ENCODE results near the gene PABPN1. TPM values are rescaled to one million over a fixed set of nuclear protein-coding genes. Genes with fewer than 3 reads are reported as not detected.
A peak's percentile ranks its signal among the peaks of the same experiment; 100 is the strongest.

PABPN1 gene
- total and polyA plus RNA-seq, 2 of the 13 experiments (the other 11 are each of a cell fraction or from before 2014, with no cell fraction given), result 233 to 524 TPM

- TF ChIP-seq ZNF280D (CRISPR knock-in tag; IDR thresholded peaks at IDR 0.05) (no peak), ATF1 (CRISPR knock-in tag; IDR thresholded peaks at IDR 0.05) (no peak), ZNF24 (IDR thresholded peaks at IDR 0.05) (no peak), ZNF343 (CRISPR knock-in tag; IDR thresholded peaks at IDR 0.05) (no peak), E2F5 (CRISPR knock-in tag; conservative IDR thresholded peaks at IDR 0.05) (no peak), SNAPC5 (CRISPR knock-in tag; IDR thresholded peaks at IDR 0.05; ENCODE audit: borderline replicate concordance) (no peak), ZNF33B (CRISPR knock-in tag; IDR thresholded peaks at IDR 0.05) (no peak), GTF3A (CRISPR knock-in tag; conservative IDR thresholded peaks at IDR 0.05) (no peak), CREB3 (CRISPR knock-in tag; IDR thresholded peaks at IDR 0.05) (peak; percentile 82), TOE1 (CRISPR knock-in tag; IDR thresholded peaks at IDR 0.05) (no peak), ARID4A (CRISPR knock-in tag; IDR thresholded peaks at IDR 0.05; ENCODE audit: borderline replicate concordance) (no peak; the same call in none of the 2 replicates), ZBTB46 (CRISPR knock-in tag; IDR thresholded peaks at IDR 0.05; ENCODE audit: borderline replicate concordance) (no peak), ZNF552 (CRISPR knock-in tag; IDR thresholded peaks at IDR 0.05; ENCODE audit: borderline replicate concordance) (no peak)
Observed at GRCh38 chr14:23294734-23295561, 26.3 kb upstream of the PABPN1 start (continued).
